GM23338 (cell line): ENCODE measurements around the gene STAT5B.

Experiments used
- CTCF ChIP-seq, 2 experiments: fragments of 200-600 bp in 1 of 2; sonication (generic) in 1 of 2; conservative IDR thresholded peaks; 2 replicates each; pipeline versions ENCODE4 v1.5.1 to v1.6.1; 2016 to 2017; ENCODE audit warnings: antibody characterized with exemption in 2 of 2, low read depth in 2 of 2, mild to moderate bottlenecking in 2 of 2, moderate library complexity in 1 of 2
- EZH2 ChIP-seq: fragments of 200-600 bp; sonication (generic); IDR thresholded peaks from one replicate; pipeline ENCODE4 v1.8.0; 2017; ENCODE audit warnings: antibody characterized with exemption, mild to moderate bottlenecking, low read depth; ENCODE audit not compliant: unreplicated experiment
- EZH2phosphoT487 ChIP-seq: fragments of 200-600 bp; sonication (generic); IDR thresholded peaks from one replicate; pipeline ENCODE4 v1.8.1; 2018; ENCODE audit warnings: antibody characterized with exemption; ENCODE audit not compliant: unreplicated experiment
- POLR2AphosphoS5 ChIP-seq: IDR thresholded peaks from 2 replicates; pipeline ENCODE4 v1.6.1; 2016; ENCODE audit warnings: antibody characterized with exemption, low read depth

DNA sequence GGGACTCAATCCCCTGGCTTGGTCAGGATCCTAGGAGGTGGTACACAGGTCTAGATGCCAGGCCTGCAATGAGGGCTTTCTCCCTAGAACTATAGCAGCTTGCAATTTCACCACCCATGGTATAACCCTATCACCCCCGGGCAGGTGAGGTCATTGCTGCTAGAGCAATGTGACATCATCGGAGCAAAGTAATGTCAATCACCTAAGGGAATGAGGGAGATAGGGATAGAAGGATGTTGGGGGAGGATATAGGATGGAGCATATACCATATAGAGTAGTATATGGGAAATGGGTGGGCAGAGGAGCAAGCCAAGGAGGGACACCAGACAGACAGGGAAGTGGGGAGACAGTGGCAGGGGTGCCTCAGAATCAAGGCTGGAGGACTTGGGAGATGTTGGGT lies 98.5 kb downstream of the STAT5B start:
- no peak for TF ChIP-seq CTCF (conservative IDR thresholded peaks at IDR 0.05; ENCODE audit: low read depth in 2 of 2)
- TF ChIP-seq POLR2AphosphoS5 = no peak
- TF ChIP-seq EZH2phosphoT487 = no peak
- no peak for TF ChIP-seq EZH2
